SK-N-SH (cell line): ENCODE data around the gene RPL29. TPM values are rescaled to one million over a fixed set of nuclear protein-coding genes. Genes with fewer than 3 reads are reported as not detected.

ENCODE experiments used
- CTCF ChIA-PET: fragments of 300-600, 350-600 bp; formaldehyde crosslinking; extraction: SDS; loops from one replicate; lab custom pipeline; 2021; lab: Yijun Ruan, JAX
- POLR2A ChIA-PET: fragments of 350-600 bp; sonication (Branson Sonifier 250); formaldehyde crosslinking; extraction: SDS; loops from one replicate; lab custom pipeline; 2020; ENCODE audit warnings: antibody characterized with exemption, inconsistent platforms; lab: Yijun Ruan, JAX
- DNase-seq: peaks from one replicate; pipeline ENCODE4 v3.0.0; 2012
- H2AFZ ChIP-seq: fragments of 200-600 bp; sonication (generic); 2 replicates; pipeline ENCODE4 v1.8.1; 2016; ENCODE audit warnings: antibody characterized with exemption, mild to moderate bottlenecking, low read depth
- H3F3A ChIP-seq: fragments of 200-600 bp; sonication (generic); replicated peaks from 2 replicates; pipeline ENCODE3; 2016; ENCODE audit warnings: antibody characterized with exemption, mild to moderate bottlenecking; ENCODE audit not compliant: insufficient read depth
- H3K27ac ChIP-seq, 2 experiments: fragments of 200-500 bp in 1 of 2; fragments of 200-600 bp in 1 of 2; sonication (Bioruptor generic) in 1 of 2; sonication (generic), shearing (Covaris generic) in 1 of 2; 2 replicates each; pipeline versions ENCODE4 v1.5.1 to v1.6.1; 2014 to 2016; ENCODE audit warnings: low read depth in 2 of 2, inconsistent platforms in 1 of 2, low read length in 1 of 2, mild to moderate bottlenecking in 1 of 2, mixed read lengths in 1 of 2
- H3K27me3 ChIP-seq: fragments of 200-600 bp; sonication (generic), shearing (Covaris generic); 2 replicates; pipeline ENCODE4 v1.6.1; 2016; ENCODE audit warnings: mixed run types; ENCODE audit not compliant: insufficient read depth
- H3K36me3 ChIP-seq, 2 experiments: fragments of 200-500 bp in 1 of 2; fragments of 200-600 bp in 1 of 2; sonication (Bioruptor generic) in 1 of 2; sonication (generic) in 1 of 2; replicated peaks in 1 of 2; 2 replicates each; pipeline versions ENCODE3 to v1.5.1; 2014 to 2016; ENCODE audit warnings: low read length in 1 of 2, mild to moderate bottlenecking in 1 of 2; ENCODE audit not compliant: insufficient read depth in 2 of 2, control insufficient read depth in 1 of 2
- H3K4me1 ChIP-seq, 2 experiments: fragments of 200-500 bp in 1 of 2; fragments of 200-600 bp in 1 of 2; sonication (Bioruptor generic) in 1 of 2; sonication (generic), shearing (Covaris generic) in 1 of 2; 2 replicates each; pipeline versions ENCODE4 v1.5.1 to v1.6.1; 2014 to 2016; ENCODE audit warnings: low read depth in 1 of 2, low read length in 1 of 2, mixed run types in 1 of 2; ENCODE audit not compliant: insufficient read depth in 2 of 2, control insufficient read depth in 1 of 2
- H3K4me2 ChIP-seq: fragments of 200-600 bp; sonication (generic), shearing (Covaris generic); 2 replicates; pipeline ENCODE4 v1.6.1; 2017; ENCODE audit warnings: mixed run types
- H3K4me3 ChIP-seq, 2 experiments: fragments of 200-500 bp in 1 of 2; fragments of 200-600 bp in 1 of 2; sonication (Bioruptor generic) in 1 of 2; sonication (generic), shearing (Covaris generic) in 1 of 2; 2 replicates each; pipeline versions ENCODE4 v1.5.1 to v1.8.1; 2014 to 2016; ENCODE audit warnings: low read depth in 2 of 2, inconsistent platforms in 1 of 2, low read length in 1 of 2, mild to moderate bottlenecking in 1 of 2, mixed read lengths in 1 of 2, moderate library complexity in 1 of 2
- H3K79me2 ChIP-seq: fragments of 200-600 bp; sonication (generic); 2 replicates; pipeline ENCODE4 v1.8.1; 2017; ENCODE audit warnings: mild to moderate bottlenecking; ENCODE audit not compliant: insufficient read depth
- H3K9ac ChIP-seq: fragments of 200-600 bp; sonication (generic); 2 replicates; pipeline ENCODE4 v1.6.1; 2017; ENCODE audit warnings: mixed run types
- H3K9me2 ChIP-seq: fragments of 200-600 bp; sonication (generic); 2 replicates; pipeline ENCODE4 v1.6.1; 2017; ENCODE audit warnings: mixed run types
- H3K9me3 ChIP-seq: fragments of 200-600 bp; sonication (generic); 2 replicates; pipeline ENCODE4 v1.6.1; 2017; ENCODE audit warnings: mixed run types, mild to moderate bottlenecking, moderate library complexity
- H4K20me1 ChIP-seq: fragments of 200-600 bp; sonication (generic); 2 replicates; pipeline ENCODE4 v1.6.1; 2017; ENCODE audit warnings: mild to moderate bottlenecking, mixed run types; ENCODE audit not compliant: insufficient read depth
- CHD2 ChIP-seq: fragments of 150-350 bp; IDR thresholded peaks from 2 replicates; pipeline ENCODE4 v1.6.1; 2018; ENCODE audit warnings: low read length; ENCODE audit not compliant: partially characterized antibody
- ELF1 ChIP-seq: IDR thresholded peaks from 2 replicates; pipeline ENCODE4 v1.4.0; 2012
- EP300 ChIP-seq, 2 experiments: IDR thresholded peaks; 2 replicates each; pipeline versions ENCODE4 v1.4.0 to v1.6.1; 2012; ENCODE audit warnings: borderline replicate concordance in 1 of 2, low read depth in 1 of 2, low read length in 1 of 2
- EZH2phosphoT487 ChIP-seq: fragments of 200-600 bp; sonication (generic); IDR thresholded peaks from 2 replicates; pipeline ENCODE4 v1.6.1; 2017; ENCODE audit warnings: low read depth, mixed run types, mild to moderate bottlenecking, antibody characterized with exemption, moderate library complexity, borderline replicate concordance
- FOSL2 ChIP-seq: IDR thresholded peaks from 2 replicates; pipeline ENCODE4 v1.4.0; 2012; ENCODE audit warnings: low read depth, mild to moderate bottlenecking, moderate library complexity, borderline replicate concordance
- JUND ChIP-seq: IDR thresholded peaks from 2 replicates; pipeline ENCODE4 v1.4.0; 2012
- RFX5 ChIP-seq: IDR thresholded peaks from 2 replicates; pipeline ENCODE4 v1.6.1; 2012; ENCODE audit warnings: mild to moderate bottlenecking, improper control_type of control experiment, low read length
- RXRA ChIP-seq: IDR thresholded peaks from 2 replicates; pipeline ENCODE4 v1.4.0; 2012; ENCODE audit warnings: low read depth, mild to moderate bottlenecking, borderline replicate concordance
- SMC3 ChIP-seq: IDR thresholded peaks from 2 replicates; pipeline ENCODE4 v1.6.1; 2012; ENCODE audit warnings: low read depth, low read length, improper control_type of control experiment
- TCF12 ChIP-seq: IDR thresholded peaks from 2 replicates; pipeline ENCODE4 v1.4.0; 2012
- YY1 ChIP-seq: IDR thresholded peaks from 2 replicates; pipeline ENCODE4 v1.4.0; 2012; ENCODE audit warnings: low read depth, mild to moderate bottlenecking
- WGBS: methylation state at CpG from one replicate; pipeline ENCODE4 v1.1.6; 2017; ENCODE audit warnings: low lambda C conversion rate; 5-methylcytosine and 5-hydroxymethylcytosine counted together
- polyA plus RNA-seq, 3 experiments: library from polyadenylated mRNA; depleted of rRNA; stranded (reverse); fragments of >200 nt; gene quantifications; 2 replicates each; pipeline ENCODE4 v1.2.3, GENCODE V29; 2012
- TF ChIP-seq, protein P1 (sequence below): fragments of 200-600 bp; sonication (generic); IDR thresholded peaks from 2 replicates; pipeline ENCODE4 v1.6.1; 2017; ENCODE audit warnings: antibody characterized with exemption, mild to moderate bottlenecking, moderate library complexity
- TF ChIP-seq, protein P2 (sequence below): fragments of 150-350 bp; IDR thresholded peaks from 2 replicates; pipeline ENCODE4 v1.6.1; 2017; ENCODE audit warnings: antibody characterized with exemption, low read length, low read depth, borderline replicate concordance
- TF ChIP-seq, protein P3 (sequence below): fragments of 150-350 bp; IDR thresholded peaks from 2 replicates; pipeline ENCODE4 v1.6.1; 2016; ENCODE audit warnings: mild to moderate bottlenecking, low read depth, low read length
- TF ChIP-seq, protein P4 (sequence below): IDR thresholded peaks from 2 replicates; pipeline ENCODE4 v1.4.0; 2012; ENCODE audit warnings: low read depth, borderline replicate concordance
- TF ChIP-seq, protein P5 (sequence below): IDR thresholded peaks from 2 replicates; pipeline ENCODE4; 2012
- TF ChIP-seq, protein P6 (sequence below): IDR thresholded peaks from 2 replicates; pipeline ENCODE4 v1.4.0; 2012; ENCODE audit warnings: low read depth, borderline replicate concordance

RPL29 gene
- polyA plus RNA-seq, 1 of the 3 experiments (the other 2 are of a cell fraction) = 3,173 TPM

DNA sequence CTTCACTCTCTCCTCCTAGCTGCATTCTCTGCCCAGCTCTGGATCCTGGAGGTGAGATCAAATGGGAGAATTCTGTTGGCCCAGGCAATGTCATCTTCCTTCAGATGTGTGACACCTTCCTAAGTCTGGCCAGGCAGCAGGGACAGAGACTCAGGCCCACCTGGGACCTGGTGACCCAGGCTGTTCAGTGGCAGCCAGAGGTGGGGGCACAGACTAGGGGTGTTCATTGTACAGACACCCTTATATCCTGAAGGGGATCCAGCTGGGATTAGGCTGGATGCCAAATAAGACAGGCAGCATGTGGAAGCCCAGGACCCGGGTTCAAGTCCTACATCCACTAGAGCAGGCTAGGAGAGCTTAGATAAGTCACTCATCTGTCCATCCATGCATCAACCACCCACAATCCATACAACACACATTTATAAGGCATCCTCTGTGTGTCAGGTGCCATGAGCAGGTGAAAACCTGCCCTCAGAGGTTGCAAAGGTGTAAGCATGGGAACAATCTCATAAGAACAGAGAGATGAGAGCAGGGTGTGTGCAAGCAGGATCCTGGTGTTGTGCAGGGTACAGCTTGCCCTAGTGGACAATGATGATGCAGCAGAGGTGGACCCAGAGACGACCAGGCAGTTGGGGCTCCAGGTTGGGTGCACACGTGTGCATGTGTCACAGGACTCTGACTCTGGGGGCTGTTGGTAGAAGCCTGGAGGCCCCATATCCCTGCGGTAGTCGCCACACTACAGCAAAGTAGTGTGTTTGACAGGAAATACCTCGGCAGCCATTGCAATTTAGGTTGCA, 18.3 kb upstream of the RPL29 start (continued):
- TF ChIP-seq, protein P1, sequence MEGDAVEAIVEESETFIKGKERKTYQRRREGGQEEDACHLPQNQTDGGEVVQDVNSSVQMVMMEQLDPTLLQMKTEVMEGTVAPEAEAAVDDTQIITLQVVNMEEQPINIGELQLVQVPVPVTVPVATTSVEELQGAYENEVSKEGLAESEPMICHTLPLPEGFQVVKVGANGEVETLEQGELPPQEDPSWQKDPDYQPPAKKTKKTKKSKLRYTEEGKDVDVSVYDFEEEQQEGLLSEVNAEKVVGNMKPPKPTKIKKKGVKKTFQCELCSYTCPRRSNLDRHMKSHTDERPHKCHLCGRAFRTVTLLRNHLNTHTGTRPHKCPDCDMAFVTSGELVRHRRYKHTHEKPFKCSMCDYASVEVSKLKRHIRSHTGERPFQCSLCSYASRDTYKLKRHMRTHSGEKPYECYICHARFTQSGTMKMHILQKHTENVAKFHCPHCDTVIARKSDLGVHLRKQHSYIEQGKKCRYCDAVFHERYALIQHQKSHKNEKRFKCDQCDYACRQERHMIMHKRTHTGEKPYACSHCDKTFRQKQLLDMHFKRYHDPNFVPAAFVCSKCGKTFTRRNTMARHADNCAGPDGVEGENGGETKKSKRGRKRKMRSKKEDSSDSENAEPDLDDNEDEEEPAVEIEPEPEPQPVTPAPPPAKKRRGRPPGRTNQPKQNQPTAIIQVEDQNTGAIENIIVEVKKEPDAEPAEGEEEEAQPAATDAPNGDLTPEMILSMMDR = no peak
- no peak for TF ChIP-seq JUND
- TF ChIP-seq, protein P2, sequence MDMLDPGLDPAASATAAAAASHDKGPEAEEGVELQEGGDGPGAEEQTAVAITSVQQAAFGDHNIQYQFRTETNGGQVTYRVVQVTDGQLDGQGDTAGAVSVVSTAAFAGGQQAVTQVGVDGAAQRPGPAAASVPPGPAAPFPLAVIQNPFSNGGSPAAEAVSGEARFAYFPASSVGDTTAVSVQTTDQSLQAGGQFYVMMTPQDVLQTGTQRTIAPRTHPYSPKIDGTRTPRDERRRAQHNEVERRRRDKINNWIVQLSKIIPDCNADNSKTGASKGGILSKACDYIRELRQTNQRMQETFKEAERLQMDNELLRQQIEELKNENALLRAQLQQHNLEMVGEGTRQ = no peak
- no peak for TF ChIP-seq RFX5
- no peak for TF ChIP-seq EZH2phosphoT487
- TF ChIP-seq, protein P3, sequence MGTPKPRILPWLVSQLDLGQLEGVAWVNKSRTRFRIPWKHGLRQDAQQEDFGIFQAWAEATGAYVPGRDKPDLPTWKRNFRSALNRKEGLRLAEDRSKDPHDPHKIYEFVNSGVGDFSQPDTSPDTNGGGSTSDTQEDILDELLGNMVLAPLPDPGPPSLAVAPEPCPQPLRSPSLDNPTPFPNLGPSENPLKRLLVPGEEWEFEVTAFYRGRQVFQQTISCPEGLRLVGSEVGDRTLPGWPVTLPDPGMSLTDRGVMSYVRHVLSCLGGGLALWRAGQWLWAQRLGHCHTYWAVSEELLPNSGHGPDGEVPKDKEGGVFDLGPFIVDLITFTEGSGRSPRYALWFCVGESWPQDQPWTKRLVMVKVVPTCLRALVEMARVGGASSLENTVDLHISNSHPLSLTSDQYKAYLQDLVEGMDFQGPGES = no peak
- TF ChIP-seq FOSL2 = no peak
- TF ChIP-seq, protein P4, sequence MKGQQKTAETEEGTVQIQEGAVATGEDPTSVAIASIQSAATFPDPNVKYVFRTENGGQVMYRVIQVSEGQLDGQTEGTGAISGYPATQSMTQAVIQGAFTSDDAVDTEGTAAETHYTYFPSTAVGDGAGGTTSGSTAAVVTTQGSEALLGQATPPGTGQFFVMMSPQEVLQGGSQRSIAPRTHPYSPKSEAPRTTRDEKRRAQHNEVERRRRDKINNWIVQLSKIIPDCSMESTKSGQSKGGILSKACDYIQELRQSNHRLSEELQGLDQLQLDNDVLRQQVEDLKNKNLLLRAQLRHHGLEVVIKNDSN = no peak

DNA sequence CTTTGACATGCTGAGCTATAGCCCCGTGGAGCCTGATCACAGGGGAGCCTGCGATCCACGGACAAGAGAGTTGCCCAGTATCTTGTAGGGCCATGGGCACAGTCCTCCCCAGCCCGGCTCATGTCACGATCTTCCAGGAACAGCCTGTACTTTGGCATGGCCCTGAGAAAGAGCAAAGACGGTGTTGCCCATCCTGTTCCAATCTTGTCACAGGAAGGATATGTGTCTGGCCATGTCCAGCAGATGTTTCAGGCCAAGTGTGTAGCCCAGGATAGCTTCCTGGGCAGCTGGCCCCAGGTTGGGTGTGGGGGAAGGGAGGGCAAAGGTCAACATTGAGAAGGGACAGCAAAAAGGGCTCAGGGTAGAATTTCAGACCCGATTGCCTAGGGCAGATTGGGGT, 17.0 kb upstream of the RPL29 start:
- no peaks in the 10 kb centered on the region for H3K36me3 ChIP-seq
- no peaks in the 10 kb centered on the region for H3K27me3 ChIP-seq
- no peak overlapping the region for H2AFZ ChIP-seq
- H3K27ac ChIP-seq = peak overlapping the region in 1 of 2 experiments; percentile 98; a peak in 1 of 4 replicates
- 92% methylated on average over 6 of the region's 7 CpGs for WGBS
- H3F3A ChIP-seq = no peaks in the 10 kb centered on the region
- H3K9ac ChIP-seq = no peak overlapping the region
- H3K4me3 ChIP-seq = no peak overlapping the region
- H3K4me1 ChIP-seq = peaks cover 0 to 52% of the 10 kb centered on the region in 2 experiments; a peak in 1 of 4 replicates
- no peaks in the 10 kb centered on the region for H3K9me2 ChIP-seq
- H3K9me3 ChIP-seq = no peaks in the 10 kb centered on the region
- DNase-seq = no peak
- ChIA-PET CTCF (interaction anchor here (1.1 to 24.7 kb wide), 5 partner anchors 8 to 110 kb away, joined by 3 to 983 read pairs (median 12); partner anchors contain the start of genes ABHD14A, ABHD14B and DUSP7), POLR2A (interaction anchor here (1.1 to 1.6 kb wide), 3 partner anchors 8 to 18 kb away, joined by 3 to 8 read pairs (median 4); no protein-coding TSS in a partner anchor)
- no peaks in the 10 kb centered on the region for H3K79me2 ChIP-seq
- H4K20me1 ChIP-seq = no peaks in the 10 kb centered on the region
- no peak overlapping the region for H3K4me2 ChIP-seq
- TF ChIP-seq CHD2 (no peak), RXRA (no peak), RFX5 (no peak), TCF12 (no peak), JUND (no peak), YY1 (no peak), FOSL2 (no peak), SMC3 (no peak), ELF1 (no peak), EP300 (IDR thresholded peaks at IDR 0.05; ENCODE audit: borderline replicate concordance in 1 of 2, low read depth in 1 of 2, low read length in 1 of 2) (no peak)
- TF ChIP-seq, protein P5, sequence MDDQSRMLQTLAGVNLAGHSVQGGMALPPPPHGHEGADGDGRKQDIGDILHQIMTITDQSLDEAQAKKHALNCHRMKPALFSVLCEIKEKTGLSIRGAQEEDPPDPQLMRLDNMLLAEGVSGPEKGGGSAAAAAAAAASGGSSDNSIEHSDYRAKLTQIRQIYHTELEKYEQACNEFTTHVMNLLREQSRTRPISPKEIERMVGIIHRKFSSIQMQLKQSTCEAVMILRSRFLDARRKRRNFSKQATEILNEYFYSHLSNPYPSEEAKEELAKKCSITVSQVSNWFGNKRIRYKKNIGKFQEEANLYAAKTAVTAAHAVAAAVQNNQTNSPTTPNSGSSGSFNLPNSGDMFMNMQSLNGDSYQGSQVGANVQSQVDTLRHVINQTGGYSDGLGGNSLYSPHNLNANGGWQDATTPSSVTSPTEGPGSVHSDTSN = no peak
- TF ChIP-seq, protein P3 = no peak
- TF ChIP-seq, protein P6, sequence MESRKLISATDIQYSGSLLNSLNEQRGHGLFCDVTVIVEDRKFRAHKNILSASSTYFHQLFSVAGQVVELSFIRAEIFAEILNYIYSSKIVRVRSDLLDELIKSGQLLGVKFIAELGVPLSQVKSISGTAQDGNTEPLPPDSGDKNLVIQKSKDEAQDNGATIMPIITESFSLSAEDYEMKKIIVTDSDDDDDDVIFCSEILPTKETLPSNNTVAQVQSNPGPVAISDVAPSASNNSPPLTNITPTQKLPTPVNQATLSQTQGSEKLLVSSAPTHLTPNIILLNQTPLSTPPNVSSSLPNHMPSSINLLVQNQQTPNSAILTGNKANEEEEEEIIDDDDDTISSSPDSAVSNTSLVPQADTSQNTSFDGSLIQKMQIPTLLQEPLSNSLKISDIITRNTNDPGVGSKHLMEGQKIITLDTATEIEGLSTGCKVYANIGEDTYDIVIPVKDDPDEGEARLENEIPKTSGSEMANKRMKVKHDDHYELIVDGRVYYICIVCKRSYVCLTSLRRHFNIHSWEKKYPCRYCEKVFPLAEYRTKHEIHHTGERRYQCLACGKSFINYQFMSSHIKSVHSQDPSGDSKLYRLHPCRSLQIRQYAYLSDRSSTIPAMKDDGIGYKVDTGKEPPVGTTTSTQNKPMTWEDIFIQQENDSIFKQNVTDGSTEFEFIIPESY = no peak
- TF ChIP-seq, protein P1 = no peak
